H1 (cell line): ENCODE data around the gene GCLC.

Experiments used
- CEBPB ChIP-seq: IDR thresholded peaks from 2 replicates; pipeline ENCODE4 v1.6.1; 2012; ENCODE audit warnings: low read depth, low read length
- CTCF ChIP-seq, 3 experiments: IDR thresholded peaks; 1 replicate in 2 of 3; 2 replicates in 1 of 3; pipeline versions ENCODE4 v1.5.1 to v1.6.1; 2011; ENCODE audit warnings: low read length in 3 of 3, mild to moderate bottlenecking in 3 of 3, inconsistent platforms in 2 of 3, low read depth in 1 of 3, moderate library complexity in 1 of 3; ENCODE audit not compliant: insufficient read depth in 1 of 3; ENCODE audit errors: control extremely low read depth in 1 of 3
- EZH2 ChIP-seq: fragments of 200-600 bp; sonication (generic); IDR thresholded peaks from 2 replicates; pipeline ENCODE4 v1.7.1; 2012; ENCODE audit warnings: low read depth, mild to moderate bottlenecking, moderate library complexity, low read length, inconsistent platforms; ENCODE audit not compliant: severe bottlenecking
- HDAC6 ChIP-seq: IDR thresholded peaks from one replicate; pipeline ENCODE4 v1.7.1; 2012; ENCODE audit warnings: low read depth, mild to moderate bottlenecking, inconsistent platforms, low read length, moderate library complexity
- TAF1 ChIP-seq: IDR thresholded peaks from 2 replicates; pipeline ENCODE4 v1.6.1; 2011; ENCODE audit warnings: mild to moderate bottlenecking, low read depth, low read length
- TAF7 ChIP-seq: optimal IDR thresholded peaks from 2 replicates; pipeline ENCODE3; 2011; ENCODE audit warnings: low read depth, mild to moderate bottlenecking, inconsistent platforms, low read length, moderate library complexity, borderline replicate concordance

DNA sequence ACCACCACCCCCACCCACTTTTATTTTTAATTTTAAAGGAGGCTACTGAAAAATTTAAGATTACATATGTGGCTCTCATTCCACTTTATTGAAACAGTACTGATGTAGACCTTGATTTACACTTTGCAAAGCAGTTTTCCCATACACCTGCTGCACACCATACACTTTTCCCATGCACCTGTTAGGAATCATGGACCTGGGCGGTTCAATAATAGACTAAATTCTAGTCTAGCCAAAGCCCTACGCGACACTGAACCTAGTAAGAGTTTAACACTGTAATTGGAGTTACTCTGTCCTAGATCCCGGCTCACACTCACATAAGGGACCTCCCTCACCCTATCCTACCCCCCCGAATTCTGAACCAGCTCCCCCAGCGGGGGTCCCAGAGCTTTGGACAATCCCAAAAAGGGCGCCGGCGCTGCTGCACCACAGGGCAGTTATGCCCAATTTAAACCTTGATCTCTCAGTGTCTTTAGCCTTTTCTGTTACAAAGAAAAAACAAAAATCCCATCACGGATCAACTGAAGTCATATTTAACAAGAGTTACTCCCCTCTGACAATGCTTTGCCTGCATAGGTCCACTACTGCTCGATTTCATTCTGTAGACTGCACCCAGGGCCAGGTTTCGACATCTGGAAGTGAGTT lies 2.4 kb upstream of the GCLC start:
- TF ChIP-seq CTCF (IDR thresholded peaks at IDR 0.05; ENCODE audit: control extremely low read depth in 1 of 3, insufficient read depth in 1 of 3, low read depth in 1 of 3, low read length in 3 of 3), result no peak
- TF ChIP-seq HDAC6, result no peak
- TF ChIP-seq CEBPB, result no peak
- no peak for TF ChIP-seq EZH2
- no peak for TF ChIP-seq TAF1
- no peak for TF ChIP-seq TAF7
